ENCODE data around the gene RNH1. TPM values are rescaled to one million over a fixed set of nuclear protein-coding genes. Genes with fewer than 3 reads are reported as not detected.

The RNH1 gene
- total RNA-seq, 4 donors from 2014 or later: 243 to 354 (median 264) TPM

DNA sequence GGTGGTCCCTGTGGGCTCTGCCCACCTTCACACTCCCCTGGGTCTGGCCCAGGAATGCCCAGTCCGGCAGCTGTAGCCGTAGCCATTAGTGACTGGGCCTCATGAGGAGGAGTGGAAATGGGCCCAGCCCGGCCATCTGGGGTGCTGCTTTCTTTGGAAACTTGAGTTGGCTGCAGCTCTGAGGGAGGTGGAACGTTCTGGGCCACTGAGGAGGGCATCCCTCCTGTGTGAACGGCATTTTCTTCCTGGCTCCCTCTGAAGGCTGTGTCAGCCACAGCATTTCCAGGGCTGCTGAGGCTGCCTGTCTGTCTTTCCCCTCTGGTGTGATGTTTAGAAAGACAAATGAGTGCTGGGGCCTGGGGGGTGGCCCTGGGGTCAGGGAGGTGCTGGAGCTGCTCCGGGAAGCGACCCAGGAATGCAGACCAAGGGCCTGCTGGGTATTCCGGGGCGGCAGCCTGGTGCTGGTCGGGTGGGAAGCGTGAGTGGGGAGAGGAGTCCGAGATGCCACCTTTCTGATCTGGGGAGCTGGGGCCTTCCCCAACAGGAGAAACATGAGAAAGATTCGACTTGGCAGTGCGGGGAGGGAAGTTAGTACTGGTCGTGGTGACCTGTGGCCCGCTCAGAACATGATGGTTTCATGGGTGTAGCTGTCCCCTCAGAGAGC, 29.9 kb downstream of the RNH1 start:
- no peaks in the 10 kb centered on the region for H3K9me3 ChIP-seq
- no peak overlapping the region for H3K27ac ChIP-seq
- no peak overlapping the region for H3K4me3 ChIP-seq
- no peaks in the 10 kb centered on the region for H3K27me3 ChIP-seq
- peaks cover 0 to 31% of the 10 kb centered on the region in 2 donors for H3K36me3 ChIP-seq
- ATAC-seq: no peak
- H3K4me1 ChIP-seq: no peaks in the 10 kb centered on the region
- TF ChIP-seq EP300 (IDR thresholded peaks at IDR 0.05) (no peak), POLR2A (IDR thresholded peaks at IDR 0.05) (no peak), POLR2AphosphoS5 (IDR thresholded peaks at IDR 0.05) (no peak)
- TF ChIP-seq, protein P1, sequence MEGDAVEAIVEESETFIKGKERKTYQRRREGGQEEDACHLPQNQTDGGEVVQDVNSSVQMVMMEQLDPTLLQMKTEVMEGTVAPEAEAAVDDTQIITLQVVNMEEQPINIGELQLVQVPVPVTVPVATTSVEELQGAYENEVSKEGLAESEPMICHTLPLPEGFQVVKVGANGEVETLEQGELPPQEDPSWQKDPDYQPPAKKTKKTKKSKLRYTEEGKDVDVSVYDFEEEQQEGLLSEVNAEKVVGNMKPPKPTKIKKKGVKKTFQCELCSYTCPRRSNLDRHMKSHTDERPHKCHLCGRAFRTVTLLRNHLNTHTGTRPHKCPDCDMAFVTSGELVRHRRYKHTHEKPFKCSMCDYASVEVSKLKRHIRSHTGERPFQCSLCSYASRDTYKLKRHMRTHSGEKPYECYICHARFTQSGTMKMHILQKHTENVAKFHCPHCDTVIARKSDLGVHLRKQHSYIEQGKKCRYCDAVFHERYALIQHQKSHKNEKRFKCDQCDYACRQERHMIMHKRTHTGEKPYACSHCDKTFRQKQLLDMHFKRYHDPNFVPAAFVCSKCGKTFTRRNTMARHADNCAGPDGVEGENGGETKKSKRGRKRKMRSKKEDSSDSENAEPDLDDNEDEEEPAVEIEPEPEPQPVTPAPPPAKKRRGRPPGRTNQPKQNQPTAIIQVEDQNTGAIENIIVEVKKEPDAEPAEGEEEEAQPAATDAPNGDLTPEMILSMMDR (IDR thresholded peaks at IDR 0.05): no peak
- 50% methylated on average over 2 of the region's 16 CpGs; no CpG with 5 or more reads in 1 of the 2 donors for WGBS, 2 donors (ENCODE audit: low coverage in 1 of 2)

DNA sequence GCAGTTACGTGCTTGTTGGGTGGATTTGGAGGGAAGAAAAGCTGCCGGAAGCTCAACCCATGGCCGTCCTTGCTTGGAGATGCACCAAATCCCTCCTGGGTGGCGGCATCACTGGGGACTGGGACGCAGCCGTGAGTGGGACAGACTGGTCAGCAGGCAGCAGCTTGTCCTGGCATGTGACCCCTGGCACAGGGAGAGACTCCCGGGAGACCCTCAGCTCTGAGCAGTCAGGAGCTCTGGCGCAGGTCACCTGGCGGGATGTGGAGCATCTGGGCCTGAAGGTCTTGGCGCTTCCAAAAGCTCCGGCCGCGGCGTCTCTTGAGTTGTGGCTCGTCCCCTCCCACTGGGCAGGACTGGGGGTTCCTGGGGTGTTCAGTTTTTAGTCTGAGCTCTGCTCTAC, 30.6 kb downstream of the RNH1 start:
- no peak overlapping the region for H3K27ac ChIP-seq
- WGBS, 2 donors (ENCODE audit: low coverage in 1 of 2): 89 to 100% methylated on average over 4 to 8 of the region's 15 CpGs
- H3K9me3 ChIP-seq: no peaks in the 10 kb centered on the region
- no peak overlapping the region for H3K4me3 ChIP-seq
- H3K27me3 ChIP-seq: no peaks in the 10 kb centered on the region
- ATAC-seq: no peak
- H3K36me3 ChIP-seq: peaks cover 0 to 31% of the 10 kb centered on the region in 2 donors
- no peak for TF ChIP-seq POLR2AphosphoS5 (IDR thresholded peaks at IDR 0.05)
- no peak for TF ChIP-seq POLR2A (IDR thresholded peaks at IDR 0.05)
- TF ChIP-seq EP300 (IDR thresholded peaks at IDR 0.05): no peak
- TF ChIP-seq, protein P1 (IDR thresholded peaks at IDR 0.05): no peak
- H3K4me1 ChIP-seq: no peaks in the 10 kb centered on the region

DNA sequence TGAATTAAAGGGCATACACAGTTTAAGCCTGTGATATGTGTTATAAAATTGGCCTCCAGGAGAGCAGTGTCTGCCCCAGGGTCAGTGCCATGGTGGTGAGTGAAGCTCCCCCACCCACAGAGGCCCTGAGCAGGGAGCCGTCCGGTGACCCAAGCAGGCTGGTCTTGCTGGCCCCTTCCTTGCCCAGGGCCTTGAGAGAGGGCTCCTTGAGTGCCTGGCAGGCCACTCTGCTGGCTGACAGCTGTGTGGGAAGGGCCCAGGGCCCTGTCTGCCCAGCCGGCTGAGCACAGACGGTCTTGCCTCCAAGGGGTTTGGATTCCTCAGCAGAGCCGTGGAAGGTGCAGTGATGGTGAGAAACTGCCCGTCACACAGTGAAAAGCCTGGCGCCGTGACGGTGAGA, 31.1 kb downstream of the RNH1 start:
- ATAC-seq: no peak
- TF ChIP-seq, protein P1 (IDR thresholded peaks at IDR 0.05): no peak
- TF ChIP-seq POLR2AphosphoS5 (IDR thresholded peaks at IDR 0.05) (no peak), POLR2A (IDR thresholded peaks at IDR 0.05) (no peak), EP300 (IDR thresholded peaks at IDR 0.05) (no peak)
- WGBS, 2 donors (ENCODE audit: low coverage in 1 of 2): 80 to 95% methylated on average over 1 to 4 of the region's 9 CpGs

DNA sequence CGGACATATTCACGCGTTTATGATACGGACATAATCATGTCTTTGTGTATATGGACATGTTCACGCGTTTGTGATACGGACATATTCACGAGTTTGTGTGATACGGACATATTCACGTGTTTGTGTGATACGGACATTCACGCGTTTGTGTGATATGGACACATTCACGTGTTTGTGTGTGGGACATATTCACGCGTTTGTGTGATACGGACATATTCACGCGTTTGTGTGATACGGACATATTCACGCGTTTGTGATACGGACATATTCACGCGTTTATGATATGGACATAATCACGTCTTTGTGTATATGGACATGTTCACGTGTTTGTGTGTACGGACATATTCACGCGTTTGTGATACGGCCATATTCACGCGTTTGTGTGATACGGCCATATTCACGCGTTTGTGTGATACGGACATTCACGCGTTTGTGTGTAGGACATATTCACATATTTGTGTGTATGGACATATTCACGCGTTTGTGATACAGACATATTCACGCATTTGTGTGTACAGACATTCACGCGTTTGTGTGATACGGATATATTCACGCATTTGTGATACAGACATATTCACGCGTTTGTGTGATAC, 32.0 kb downstream of the RNH1 start:
- no peak for TF ChIP-seq POLR2A (IDR thresholded peaks at IDR 0.05)
- TF ChIP-seq, protein P1 (IDR thresholded peaks at IDR 0.05): no peak
- TF ChIP-seq EP300 (IDR thresholded peaks at IDR 0.05): no peak
- TF ChIP-seq POLR2AphosphoS5 (IDR thresholded peaks at IDR 0.05): no peak
- no peak for ATAC-seq

More for the DNA sequence above, 31.1 kb downstream of the RNH1 start:
- no peak overlapping the region for H3K27ac ChIP-seq
- H3K4me1 ChIP-seq: peaks cover 0 to 4% (median 0%) of the 10 kb centered on the region in 3 donors
- H3K36me3 ChIP-seq: peaks cover 0 to 29% of the 10 kb centered on the region in 2 donors
- no peaks in the 10 kb centered on the region for H3K27me3 ChIP-seq
- H3K4me3 ChIP-seq: no peak overlapping the region
- H3K9me3 ChIP-seq: no peaks in the 10 kb centered on the region

More for the DNA sequence above, 32.0 kb downstream of the RNH1 start:
- H3K27me3 ChIP-seq: no peaks in the 10 kb centered on the region
- WGBS, 2 donors (ENCODE audit: low coverage in 1 of 2): 90% methylated on average over 48 of the region's 48 CpGs
- peaks cover 0 to 20% of the 10 kb centered on the region in 2 donors for H3K36me3 ChIP-seq
- H3K27ac ChIP-seq: no peak overlapping the region
- no peaks in the 10 kb centered on the region for H3K9me3 ChIP-seq
- no peak overlapping the region for H3K4me3 ChIP-seq
- peaks cover 0 to 12% (median 3%) of the 10 kb centered on the region in 3 donors for H3K4me1 ChIP-seq
